B cell (primary cell): ENCODE results near the gene ELFN2. TPM values are rescaled to one million over a fixed set of nuclear protein-coding genes. Genes with fewer than 3 reads are reported as not detected.
A peak's percentile ranks its signal among the peaks of the same experiment; 100 is the strongest.

ENCODE experiments used
- ATAC-seq: fragments of 200-7000 bp; cut with Tn5 transposase; one replicate; pipeline ENCODE4 v1.10.0; 2021; ENCODE audit warnings: low read depth, mild to moderate bottlenecking, moderate number of reproducible peaks, moderate library complexity
- CTCF ChIA-PET: fragments of 350-600 bp; sonication (Branson Sonifier 250); formaldehyde crosslinking; loops from one replicate; lab custom pipeline; 2021; ENCODE audit warnings: antibody characterized with exemption, inconsistent platforms; lab: Charles Lee
- POLR2A ChIA-PET: fragments of 350-600 bp; sonication (Branson Sonifier 250); formaldehyde crosslinking; loops from one replicate; lab custom pipeline; 2021; ENCODE audit warnings: antibody characterized with exemption; lab: Charles Lee
- DNase-seq: peaks from one replicate; pipeline ENCODE4 v3.0.0; 2013
- H2AFZ ChIP-seq: 2 replicates; pipeline ENCODE4 v1.6.1; 2012; ENCODE audit warnings: mild to moderate bottlenecking, low read depth, low read length; ENCODE audit not compliant: insufficient read depth, poor library complexity, severe bottlenecking
- H3K27ac ChIP-seq, 2 donors: 1 replicate in 1 of 2; 2 replicates in 1 of 2; pipeline ENCODE4 v1.5.1; 2012 to 2013; ENCODE audit warnings: low read length in 2 of 2, mild to moderate bottlenecking in 2 of 2, moderate library complexity in 1 of 2
- H3K27me3 ChIP-seq, 4 experiments: fragments of 200-600 bp in 1 of 4; sonication (generic) in 1 of 4; replicated peaks in 1 of 4; 1 replicate in 2 of 4; 2 replicates in 2 of 4; pipeline versions ENCODE4 v1.6.1 to v1.7.0; 2013 to 2016; ENCODE audit warnings: low read length in 3 of 4, mild to moderate bottlenecking in 2 of 4, mixed read lengths in 1 of 4, moderate library complexity in 1 of 4; ENCODE audit not compliant: insufficient read depth in 4 of 4, control insufficient read depth in 3 of 4; ENCODE audit errors: control extremely low read depth in 1 of 4
- H3K36me3 ChIP-seq, 2 experiments: replicated peaks in 1 of 2; 1 replicate in 1 of 2; 2 replicates in 1 of 2; pipeline versions ENCODE4 v1.6.1 to v1.7.1; 2013; ENCODE audit warnings: low read length in 1 of 2; ENCODE audit not compliant: insufficient read depth in 2 of 2, control insufficient read depth in 1 of 2; ENCODE audit errors: control extremely low read depth in 1 of 2, extremely low read depth in 1 of 2
- H3K4me1 ChIP-seq, 2 donors: fragments of 200-600 bp in 1 of 2; sonication (generic) in 1 of 2; 1 replicate in 1 of 2; 2 replicates in 1 of 2; pipeline versions ENCODE4 v1.5.1 to v1.6.1; 2013 to 2017; ENCODE audit warnings: low read length in 2 of 2; ENCODE audit not compliant: control insufficient read depth in 2 of 2, insufficient read depth in 2 of 2
- H3K4me2 ChIP-seq: replicated peaks from 2 replicates; pipeline ENCODE3; 2012; ENCODE audit warnings: mild to moderate bottlenecking, low read depth, low read length; ENCODE audit not compliant: poor library complexity, severe bottlenecking
- H3K4me3 ChIP-seq, 5 experiments: fragments of 200-600 bp in 1 of 5; sonication (generic) in 1 of 5; 1 replicate in 3 of 5; 2 replicates in 2 of 5; pipeline versions ENCODE4 v1.5.1 to v1.7.0; 2011 to 2016; ENCODE audit warnings: low read length in 4 of 5, mild to moderate bottlenecking in 4 of 5, low read depth in 2 of 5, control low read depth in 1 of 5, moderate library complexity in 1 of 5; ENCODE audit not compliant: insufficient read depth in 1 of 5; ENCODE audit errors: control extremely low read depth in 1 of 5, extremely low read depth in 1 of 5
- H3K79me2 ChIP-seq: fragments of 200-600 bp; sonication (generic); one replicate; pipeline ENCODE4 v1.6.0; 2016; ENCODE audit warnings: low read length; ENCODE audit not compliant: control insufficient read depth, insufficient read depth
- H3K9ac ChIP-seq: fragments of 200-600 bp; sonication (generic); 2 replicates; pipeline ENCODE4 v1.6.1; 2017; ENCODE audit warnings: mild to moderate bottlenecking, low read length, moderate library complexity
- H3K9me3 ChIP-seq, 3 donors: one replicate each; pipeline versions ENCODE4 v1.6.1 to v1.7.1; 2013; ENCODE audit warnings: low read length in 2 of 3; ENCODE audit not compliant: control insufficient read depth in 2 of 3, insufficient read depth in 1 of 3; ENCODE audit errors: control extremely low read depth in 1 of 3
- H4K20me1 ChIP-seq: 2 replicates; pipeline ENCODE4 v1.6.0; 2012; ENCODE audit warnings: mild to moderate bottlenecking, low read length; ENCODE audit not compliant: insufficient read depth, control insufficient read depth, poor library complexity, severe bottlenecking
- H3K27ac Mint-ChIP-seq: one replicate; pipeline ENCODE4 v1.8.0; 2021; ENCODE audit warnings: mixed read lengths
- H3K27me3 Mint-ChIP-seq: one replicate; pipeline ENCODE4 v1.8.0; 2021; ENCODE audit warnings: mixed read lengths
- H3K4me1 Mint-ChIP-seq: one replicate; pipeline ENCODE4 v1.8.0; 2021; ENCODE audit warnings: mixed read lengths
- H3K4me3 Mint-ChIP-seq: one replicate; pipeline ENCODE4 v1.8.0; 2021; ENCODE audit warnings: mixed read lengths
- H3K9me3 Mint-ChIP-seq: one replicate; pipeline ENCODE4 v1.8.0; 2022; ENCODE audit warnings: mixed read lengths; ENCODE audit not compliant: insufficient read depth
- CTCF ChIP-seq: fragments of 200-600 bp; IDR thresholded peaks from one replicate; pipeline ENCODE4 v1.8.0; 2022; ENCODE audit warnings: antibody characterized with exemption, mild to moderate bottlenecking
- EZH2 ChIP-seq: IDR thresholded peaks from 2 replicates; pipeline ENCODE4 v1.6.1; 2012; ENCODE audit warnings: borderline replicate concordance, low read depth, mild to moderate bottlenecking, moderate library complexity, low read length; ENCODE audit not compliant: insufficient read depth, poor library complexity, severe bottlenecking
- WGBS: methylation state at CpG from one replicate; pipeline ENCODE4 v1.1.5; 2013; ENCODE audit warnings: missing lambda C conversion rate; ENCODE audit not compliant: insufficient coverage; 5-methylcytosine and 5-hydroxymethylcytosine counted together
- intact Hi-C: fragments of 100-400 bp; cut with micrococcal nuclease; formaldehyde crosslinking; loops from one replicate; pipeline ENCODE4 v1.10.0; 2022
- polyA plus RNA-seq: library from polyadenylated mRNA; depleted of rRNA; stranded (reverse); fragments of >200 nt; gene quantifications from 2 replicates; pipeline ENCODE4 v1.2.3, GENCODE V29; 2012
- total RNA-seq, 2 donors: library from RNA; stranded (reverse); fragments of 120-200 nt in 1 of 2; gene quantifications; 1 replicate in 1 of 2; 2 replicates in 1 of 2; pipeline versions ENCODE4 v1.2.3 to v1.2.4, GENCODE V29; 2013 to 2022

The ELFN2 gene
- total and polyA plus RNA-seq, 2 donors (not counting 1 experiment from before 2014, with no cell fraction given), result 0.07 to 0.12 TPM

- Mint-ChIP-seq H3K4me3 (no peak overlapping the region), H3K27me3 (no peaks in the 10 kb centered on the region), H3K9me3 (no peaks in the 10 kb centered on the region), H3K4me1 (peaks cover 4% of the 10 kb centered on the region), H3K27ac (no peak overlapping the region)
- no peaks in the 10 kb centered on the region for H3K27me3 ChIP-seq
- ChIA-PET CTCF (interaction anchor here (0.6 to 5.2 kb wide), 19 partner anchors 10 to 914 kb away, joined by 3 to 62 read pairs (median 5); partner anchors contain the start of gene MFNG), POLR2A (interaction anchor here (0.7 kb wide), 2 partner anchors 14 to 194 kb away, joined by 12 to 19 read pairs; no protein-coding TSS in a partner anchor)
- TF ChIP-seq EZH2, result no peak
- no peak for TF ChIP-seq CTCF
- H3K79me2 ChIP-seq, result no peaks in the 10 kb centered on the region
- H2AFZ ChIP-seq, result no peak overlapping the region
- H3K27ac ChIP-seq, result no peak overlapping the region
- WGBS, result 100% methylated on average over 1 of the region's 9 CpGs
- DNase-seq, result no peak
- no peak overlapping the region for H3K4me3 ChIP-seq
- H3K9me3 ChIP-seq, result no peaks in the 10 kb centered on the region
- H4K20me1 ChIP-seq, result no peaks in the 10 kb centered on the region
- no peak overlapping the region for H3K4me2 ChIP-seq
- intact Hi-C loops, result no loop called here
- no peak for ATAC-seq
- H3K9ac ChIP-seq, result no peak overlapping the region
- peaks cover 1 to 4% of the 10 kb centered on the region in 2 experiments for H3K36me3 ChIP-seq
- H3K4me1 ChIP-seq, result no peaks in the 10 kb centered on the region
Observed at GRCh38 chr22:37459206-37459605, 31.9 kb upstream of the ELFN2 start.

- Histone ChIP-seq H3K9me3 (no peaks in the 10 kb centered on the region), H3K4me1 (no peaks in the 10 kb centered on the region), H4K20me1 (no peaks in the 10 kb centered on the region), H3K4me2 (no peak overlapping the region), H3K4me3 (no peak overlapping the region), H3K9ac (no peak overlapping the region), H3K36me3 (peaks cover 1 to 4% of the 10 kb centered on the region in 2 experiments), H3K27me3 (no peaks in the 10 kb centered on the region), H2AFZ (no peak overlapping the region), H3K27ac (no peak overlapping the region), H3K79me2 (no peaks in the 10 kb centered on the region)
- DNase-seq (peak; percentile 82), ATAC-seq (peak; percentile 95)
- ChIA-PET POLR2A (no interaction called here), CTCF (interaction anchor here (0.9 to 5.2 kb wide), 22 partner anchors 8 to 381 kb away, joined by 3 to 62 read pairs (median 4); partner anchors contain the start of genes MFNG and RAC2)
- intact Hi-C loops, result loop anchor here (1.0 kb wide), 3 partner anchors 140 to 291 kb away; no protein-coding TSS in a partner anchor
- Mint-ChIP-seq H3K27ac (no peak overlapping the region), H3K27me3 (no peaks in the 10 kb centered on the region), H3K9me3 (no peaks in the 10 kb centered on the region), H3K4me1 (peaks cover 1% of the 10 kb centered on the region), H3K4me3 (no peak overlapping the region)
- WGBS, result 42% methylated on average over 2 of the region's 4 CpGs
- no peak for TF ChIP-seq EZH2
- peak; percentile 97 for TF ChIP-seq CTCF
Observed at GRCh38 chr22:37457093-37457893, 30.0 kb upstream of the ELFN2 start.
